ENCODE data around the gene MRPL41. TPM values are rescaled to one million over a fixed set of nuclear protein-coding genes. Genes with fewer than 3 reads are reported as not detected.
"Not testable (repeated sequence)": the region's sequence is repeated elsewhere in the genome, so short reads cannot be mapped to it uniquely, and the experiment has no call there.

Gene MRPL41
- total and polyA plus RNA-seq, 2 donors (not counting 1 experiment from before 2014, with no cell fraction given): 10.9 to 53.2 TPM

DNA sequence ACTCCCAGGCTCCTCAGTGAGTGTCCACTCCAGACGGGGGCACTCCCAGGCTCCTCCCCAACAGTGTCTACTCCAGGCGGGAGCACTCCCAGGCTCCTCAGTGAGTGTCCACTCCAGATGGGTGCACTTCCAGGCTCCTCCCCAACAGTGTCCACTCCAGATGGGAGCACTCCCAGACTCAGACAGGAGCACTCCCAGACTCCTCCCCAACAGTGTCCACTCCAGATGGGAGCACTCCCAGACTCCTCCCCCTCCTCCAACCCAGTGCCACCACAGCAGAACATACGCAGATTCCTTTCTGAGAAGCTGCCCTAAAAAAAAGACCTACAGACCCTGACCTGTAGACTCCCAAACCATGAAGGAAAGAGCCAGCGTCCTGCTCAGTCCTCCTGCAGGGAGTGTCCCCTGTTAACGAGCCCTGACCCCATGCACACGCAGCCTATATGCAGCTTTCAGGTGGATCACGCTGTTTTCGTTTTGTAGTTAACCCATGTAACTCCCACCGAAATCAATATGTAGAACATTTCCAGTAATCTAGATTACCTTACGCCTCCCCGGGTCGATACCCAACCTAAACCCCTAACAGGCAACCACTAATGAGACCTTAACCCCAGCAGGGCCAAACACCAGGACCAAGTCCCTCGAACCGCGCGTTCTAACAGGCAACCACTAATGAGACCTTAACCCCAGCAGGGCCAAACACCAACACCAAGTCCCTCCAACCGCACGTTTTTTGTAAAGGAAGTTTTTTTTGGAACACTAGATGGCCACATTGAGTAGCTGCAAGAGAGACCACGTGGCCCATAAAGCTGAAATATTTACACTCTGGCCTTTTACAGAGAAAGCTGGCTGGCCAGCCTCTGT lies 17.2 kb upstream of the MRPL41 start:
- Histone ChIP-seq H3K36me3 (ENCODE audit: control insufficient read depth, insufficient read depth, low read length) (no peaks in the 10 kb centered on the region), H3K27me3 (ENCODE audit: control insufficient read depth, insufficient read depth, low read length) (no peaks in the 10 kb centered on the region), H3K9ac (ENCODE audit: insufficient read depth, low read length) (no peak overlapping the region), H3K4me2 (ENCODE audit: extremely low read depth, insufficient read depth, low read length) (no peak overlapping the region), H3K27ac (ENCODE audit: insufficient read depth, low read length) (no peak overlapping the region), H2AFZ (ENCODE audit: low read length) (no peak overlapping the region), H3K79me2 (ENCODE audit: control insufficient read depth, insufficient read depth, low read length) (no peaks in the 10 kb centered on the region), H3K9me3 (ENCODE audit: control insufficient read depth, insufficient read depth, low read depth, low read length) (no peaks in the 10 kb centered on the region), H3K4me3 (replicated peaks in 1 of 4; ENCODE audit: control extremely low read depth in 1 of 4, insufficient read depth in 1 of 4, low read depth in 3 of 4, low read length in 4 of 4) (no peak overlapping the region), H4K20me1 (ENCODE audit: control insufficient read depth, extremely low read depth, insufficient read depth, low read length) (no peaks in the 10 kb centered on the region), H3K4me1 (ENCODE audit: control insufficient read depth, extremely low read depth, insufficient read depth, low read length) (no peaks in the 10 kb centered on the region)
- TF ChIP-seq CTCF (conservative IDR thresholded peaks at IDR 0.05 in 1 of 2, IDR thresholded peaks at IDR 0.05 in 1 of 2; ENCODE audit: low read depth in 1 of 2, low read length in 2 of 2) (peak; percentile 59 to 78), EZH2 (IDR thresholded peaks at IDR 0.05; ENCODE audit: low read length, missing control alignments) (no peak)
- peak; percentile 55 to 69 for DNase-seq (ENCODE audit: low read depth in 2 of 2)

DNA sequence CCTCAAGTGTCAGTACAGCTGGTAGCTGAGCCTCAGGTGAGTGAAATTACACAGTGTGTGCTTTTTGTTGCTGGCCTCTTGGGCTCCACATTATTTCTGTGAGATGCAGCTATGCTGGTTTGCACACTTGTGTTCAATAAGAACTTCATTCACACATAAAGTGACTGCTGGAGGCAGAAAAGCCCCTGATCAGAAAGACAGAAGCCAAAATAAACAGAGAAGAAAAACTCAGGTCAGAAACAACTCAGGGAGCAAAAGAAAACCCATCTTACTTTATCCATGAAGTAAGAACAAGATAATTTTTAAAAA lies 16.6 kb upstream of the MRPL41 start:
- no peak overlapping the region for H3K4me3 ChIP-seq (replicated peaks in 1 of 4; ENCODE audit: control extremely low read depth in 1 of 4, insufficient read depth in 1 of 4, low read depth in 3 of 4, low read length in 4 of 4)
- no peaks in the 10 kb centered on the region for H3K9me3 ChIP-seq (ENCODE audit: control insufficient read depth, insufficient read depth, low read depth, low read length)
- no peak for DNase-seq (ENCODE audit: low read depth in 2 of 2)
- H2AFZ ChIP-seq (ENCODE audit: low read length): no peak overlapping the region
- H3K79me2 ChIP-seq (ENCODE audit: control insufficient read depth, insufficient read depth, low read length): no peaks in the 10 kb centered on the region
- H3K4me1 ChIP-seq (ENCODE audit: control insufficient read depth, extremely low read depth, insufficient read depth, low read length): no peaks in the 10 kb centered on the region
- H3K4me2 ChIP-seq (ENCODE audit: extremely low read depth, insufficient read depth, low read length): no peak overlapping the region
- H4K20me1 ChIP-seq (ENCODE audit: control insufficient read depth, extremely low read depth, insufficient read depth, low read length): no peaks in the 10 kb centered on the region
- H3K36me3 ChIP-seq (ENCODE audit: control insufficient read depth, insufficient read depth, low read length): no peaks in the 10 kb centered on the region
- H3K27me3 ChIP-seq (ENCODE audit: control insufficient read depth, insufficient read depth, low read length): no peaks in the 10 kb centered on the region
- TF ChIP-seq EZH2 (IDR thresholded peaks at IDR 0.05; ENCODE audit: low read length, missing control alignments) (no peak), CTCF (conservative IDR thresholded peaks at IDR 0.05 in 1 of 2, IDR thresholded peaks at IDR 0.05 in 1 of 2; ENCODE audit: low read depth in 1 of 2, low read length in 2 of 2) (no peak)
- no peak overlapping the region for H3K27ac ChIP-seq (ENCODE audit: insufficient read depth, low read length)
- no peak overlapping the region for H3K9ac ChIP-seq (ENCODE audit: insufficient read depth, low read length)

GRCh38 chr9:137536594-137537131 lies 15.0 kb upstream of the MRPL41 start:
- H3K9ac ChIP-seq (ENCODE audit: insufficient read depth, low read length); H3K79me2 ChIP-seq (ENCODE audit: control insufficient read depth, insufficient read depth, low read length); H3K9me3 ChIP-seq (ENCODE audit: control insufficient read depth, insufficient read depth, low read depth, low read length); H3K36me3 ChIP-seq (ENCODE audit: control insufficient read depth, insufficient read depth, low read length); H3K27me3 ChIP-seq (ENCODE audit: control insufficient read depth, insufficient read depth, low read length); DNase-seq (ENCODE audit: low read depth in 2 of 2); H4K20me1 ChIP-seq (ENCODE audit: control insufficient read depth, extremely low read depth, insufficient read depth, low read length); H3K4me3 ChIP-seq (replicated peaks in 1 of 4; ENCODE audit: control extremely low read depth in 1 of 4, insufficient read depth in 1 of 4, low read depth in 3 of 4, low read length in 4 of 4); H3K4me1 ChIP-seq (ENCODE audit: control insufficient read depth, extremely low read depth, insufficient read depth, low read length); H2AFZ ChIP-seq (ENCODE audit: low read length); H3K4me2 ChIP-seq (ENCODE audit: extremely low read depth, insufficient read depth, low read length); H3K27ac ChIP-seq (ENCODE audit: insufficient read depth, low read length): not testable (repeated sequence)

Data from fibroblast of lung (primary cell).